GM23248 (cell line): ENCODE results near the gene PIGP.

Experiments
- EZH2 ChIP-seq: fragments of 200-600 bp; sonication (generic); IDR thresholded peaks from 2 replicates; pipeline ENCODE4 v1.6.1; 2018; ENCODE audit warnings: antibody characterized with exemption, mild to moderate bottlenecking; ENCODE audit not compliant: insufficient read depth, poor library complexity, severe bottlenecking
- EZH2phosphoT487 ChIP-seq: fragments of 200-600 bp; sonication (generic); IDR thresholded peaks from 2 replicates; pipeline ENCODE4 v1.6.1; 2018; ENCODE audit warnings: antibody characterized with exemption, moderate library complexity, mild to moderate bottlenecking, low read depth; ENCODE audit not compliant: insufficient read depth

DNA sequence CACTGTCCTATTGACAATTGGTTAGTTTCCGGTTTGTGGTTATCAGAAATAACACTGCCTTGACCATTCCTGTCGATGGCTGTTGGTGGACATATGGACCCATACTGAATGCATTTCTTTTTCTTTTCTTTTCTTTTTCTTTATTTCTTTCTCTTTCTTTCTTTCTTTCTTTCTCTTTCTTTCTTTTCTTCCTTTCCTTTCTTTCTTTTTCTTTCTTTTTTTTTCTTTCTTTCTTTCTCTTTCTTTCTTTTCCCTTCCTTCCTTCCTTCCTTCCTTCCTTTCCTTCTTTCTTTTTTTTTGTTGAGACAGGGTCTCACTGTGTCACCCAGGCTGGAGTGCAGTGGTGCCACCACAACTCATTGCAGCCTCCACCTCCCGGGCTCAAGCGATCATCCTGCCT, 42.0 kb downstream of the PIGP start:
- TF ChIP-seq EZH2phosphoT487 (no peak), EZH2 (no peak)
